ENCODE measurements around the gene REM2.

Gene REM2

DNA sequence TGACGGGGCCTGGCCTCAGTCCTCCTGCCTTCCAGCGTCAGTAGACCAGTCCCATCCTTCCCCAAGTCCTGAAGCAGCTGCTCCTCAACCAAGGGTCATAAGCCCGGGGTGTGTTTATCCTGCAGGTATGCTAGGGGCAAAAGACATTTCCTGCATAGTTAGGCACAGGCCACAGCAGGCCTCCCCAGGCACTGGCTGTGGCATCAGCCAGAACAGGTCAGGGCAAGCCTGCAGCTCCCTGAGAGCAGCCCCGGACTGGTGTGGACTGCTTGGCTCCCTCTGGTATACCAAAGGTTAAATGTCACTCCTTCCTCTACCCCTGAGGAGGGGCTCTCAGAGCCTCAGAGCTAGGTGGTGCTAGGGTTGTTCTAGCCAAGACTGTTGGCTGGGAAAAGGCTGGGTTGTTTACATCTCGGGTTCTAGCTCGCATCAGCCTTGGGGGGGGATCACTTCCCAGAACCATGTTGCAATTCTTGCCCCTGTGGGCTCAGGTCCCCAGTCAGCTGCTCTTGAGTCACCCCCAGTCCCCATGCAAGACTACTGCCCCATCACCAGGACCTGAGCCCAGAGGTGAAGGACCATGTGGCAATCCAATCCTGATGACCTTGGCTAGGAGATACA lies 43.8 kb upstream of the REM2 start:
- TF ChIP-seq, protein P1, sequence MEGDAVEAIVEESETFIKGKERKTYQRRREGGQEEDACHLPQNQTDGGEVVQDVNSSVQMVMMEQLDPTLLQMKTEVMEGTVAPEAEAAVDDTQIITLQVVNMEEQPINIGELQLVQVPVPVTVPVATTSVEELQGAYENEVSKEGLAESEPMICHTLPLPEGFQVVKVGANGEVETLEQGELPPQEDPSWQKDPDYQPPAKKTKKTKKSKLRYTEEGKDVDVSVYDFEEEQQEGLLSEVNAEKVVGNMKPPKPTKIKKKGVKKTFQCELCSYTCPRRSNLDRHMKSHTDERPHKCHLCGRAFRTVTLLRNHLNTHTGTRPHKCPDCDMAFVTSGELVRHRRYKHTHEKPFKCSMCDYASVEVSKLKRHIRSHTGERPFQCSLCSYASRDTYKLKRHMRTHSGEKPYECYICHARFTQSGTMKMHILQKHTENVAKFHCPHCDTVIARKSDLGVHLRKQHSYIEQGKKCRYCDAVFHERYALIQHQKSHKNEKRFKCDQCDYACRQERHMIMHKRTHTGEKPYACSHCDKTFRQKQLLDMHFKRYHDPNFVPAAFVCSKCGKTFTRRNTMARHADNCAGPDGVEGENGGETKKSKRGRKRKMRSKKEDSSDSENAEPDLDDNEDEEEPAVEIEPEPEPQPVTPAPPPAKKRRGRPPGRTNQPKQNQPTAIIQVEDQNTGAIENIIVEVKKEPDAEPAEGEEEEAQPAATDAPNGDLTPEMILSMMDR (IDR thresholded peaks at IDR 0.05), result no peak
- TF ChIP-seq ZFX (IDR thresholded peaks at IDR 0.05; ENCODE audit: borderline replicate concordance), result no peak
- H3K27ac ChIP-seq, result no peak overlapping the region

GRCh38 chr14:22841311-22841710 lies 41.7 kb upstream of the REM2 start:
- H3K27ac ChIP-seq, result no peak overlapping the region
- no peak for TF ChIP-seq ZFX (IDR thresholded peaks at IDR 0.05; ENCODE audit: borderline replicate concordance)
- TF ChIP-seq, protein P1 (IDR thresholded peaks at IDR 0.05), result no peak

DNA sequence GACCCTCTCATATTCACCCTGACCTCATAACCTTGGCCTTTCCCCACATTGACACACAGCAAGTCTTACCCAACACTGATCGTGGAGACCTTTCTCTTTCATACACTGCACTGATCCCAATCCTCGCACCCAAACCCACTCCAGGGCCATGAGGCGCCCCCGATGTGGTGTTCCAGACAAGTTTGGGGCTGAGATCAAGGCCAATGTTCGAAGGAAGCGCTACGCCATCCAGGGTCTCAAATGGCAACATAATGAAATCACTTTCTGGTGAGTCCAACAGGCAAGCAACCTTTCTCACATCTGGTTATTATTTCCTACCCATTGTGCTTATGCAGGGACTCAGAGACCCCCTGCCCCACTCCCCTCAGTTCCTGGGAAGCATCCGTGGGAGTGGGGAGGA lies 41.3 kb upstream of the REM2 start:
- H3K27ac ChIP-seq, result no peak overlapping the region

GRCh38 chr14:22842211-22843122 lies 40.6 kb upstream of the REM2 start:
- H3K27ac ChIP-seq, result no peak overlapping the region
- TF ChIP-seq, protein P1 (IDR thresholded peaks at IDR 0.05), result no peak
- TF ChIP-seq ZFX (IDR thresholded peaks at IDR 0.05; ENCODE audit: borderline replicate concordance), result no peak

More for the DNA sequence above, 41.3 kb upstream of the REM2 start:
- TF ChIP-seq, protein P1 (IDR thresholded peaks at IDR 0.05), result no peak
- TF ChIP-seq ZFX (IDR thresholded peaks at IDR 0.05; ENCODE audit: borderline replicate concordance), result no peak

- no peak for TF ChIP-seq ZFX (IDR thresholded peaks at IDR 0.05; ENCODE audit: borderline replicate concordance)
- TF ChIP-seq, protein P1 (IDR thresholded peaks at IDR 0.05), result no peak
- no peak overlapping the region for H3K27ac ChIP-seq
Observed at GRCh38 chr14:22843123-22843925, 39.7 kb upstream of the REM2 start.

DNA sequence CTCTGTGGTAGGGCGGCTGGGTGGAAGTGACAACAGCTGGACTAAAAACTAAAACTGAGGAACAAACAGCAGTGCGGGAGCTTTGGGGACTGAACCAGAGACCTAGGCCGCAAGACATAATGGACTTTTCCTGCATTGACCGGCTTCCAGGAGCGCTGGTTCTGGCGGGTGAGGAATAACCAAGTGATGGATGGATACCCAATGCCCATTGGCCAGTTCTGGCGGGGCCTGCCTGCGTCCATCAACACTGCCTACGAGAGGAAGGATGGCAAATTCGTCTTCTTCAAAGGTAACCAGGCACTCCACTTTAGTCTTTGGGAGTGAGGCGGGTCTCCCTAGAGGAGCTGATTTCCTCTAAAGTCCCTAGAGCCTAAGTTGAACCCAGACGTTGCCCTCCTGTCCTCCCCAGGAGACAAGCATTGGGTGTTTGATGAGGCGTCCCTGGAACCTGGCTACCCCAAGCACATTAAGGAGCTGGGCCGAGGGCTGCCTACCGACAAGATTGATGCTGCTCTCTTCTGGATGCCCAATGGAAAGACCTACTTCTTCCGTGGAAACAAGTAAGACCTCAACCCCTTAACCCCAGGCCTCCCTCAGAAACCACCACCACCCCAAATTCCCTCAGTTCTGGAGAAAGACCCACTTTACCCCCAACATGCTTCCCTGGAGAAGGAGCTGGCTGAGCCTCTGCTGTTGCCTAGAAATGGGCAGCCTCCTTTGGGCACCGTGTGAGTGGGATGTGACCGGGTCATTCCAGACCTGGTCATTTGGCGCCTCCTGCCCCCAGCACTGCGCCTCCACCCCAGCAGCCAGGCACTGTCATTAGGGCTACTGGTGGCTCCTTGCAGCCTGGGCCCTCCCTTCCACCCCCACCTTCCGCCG lies 38.6 kb upstream of the REM2 start:
- H3K27ac ChIP-seq, result no peak overlapping the region
- TF ChIP-seq, protein P1 (IDR thresholded peaks at IDR 0.05), result no peak
- no peak for TF ChIP-seq ZFX (IDR thresholded peaks at IDR 0.05; ENCODE audit: borderline replicate concordance)
